Prostate gland (tissue), 2 donors: ENCODE measurements around the gene H6PD.

Experiments
- CTCF ChIP-seq, 4 experiments: fragments of 200-600 bp in 2 of 4; fragments of 450-650 bp in 2 of 4; sonication (generic) in 2 of 4; IDR thresholded peaks; 1 replicate in 3 of 4; 2 replicates in 1 of 4; pipeline ENCODE4 v1.5.1; 2016 to 2019; ENCODE audit warnings: antibody characterized with exemption in 4 of 4, mild to moderate bottlenecking in 2 of 4, moderate library complexity in 2 of 4
- POLR2A ChIP-seq: fragments of 450-650 bp; IDR thresholded peaks from one replicate; pipeline ENCODE4 v1.6.1; 2016; ENCODE audit warnings: antibody characterized with exemption, mild to moderate bottlenecking

- TF ChIP-seq CTCF (IDR thresholded peaks at IDR 0.05) (no peak), POLR2A (no peak)
Measured at GRCh38 chr1:9293241-9293532, 58.6 kb downstream of the H6PD start.
